Measurements from ENCODE around the gene SUN5. TPM values are rescaled to one million over a fixed set of nuclear protein-coding genes. Genes with fewer than 3 reads are reported as not detected.
"Not testable (repeated sequence)": the region's sequence is repeated elsewhere in the genome, so short reads cannot be mapped to it uniquely, and the experiment has no call there.

The SUN5 gene
- total RNA-seq, 1 experiment from 2014 or later: not detected

- DNase-seq (ENCODE audit: extremely low read depth, low read depth): no peak
Observed at GRCh38 chr20:32966881-32967781, 37.1 kb downstream of the SUN5 start.

DNA sequence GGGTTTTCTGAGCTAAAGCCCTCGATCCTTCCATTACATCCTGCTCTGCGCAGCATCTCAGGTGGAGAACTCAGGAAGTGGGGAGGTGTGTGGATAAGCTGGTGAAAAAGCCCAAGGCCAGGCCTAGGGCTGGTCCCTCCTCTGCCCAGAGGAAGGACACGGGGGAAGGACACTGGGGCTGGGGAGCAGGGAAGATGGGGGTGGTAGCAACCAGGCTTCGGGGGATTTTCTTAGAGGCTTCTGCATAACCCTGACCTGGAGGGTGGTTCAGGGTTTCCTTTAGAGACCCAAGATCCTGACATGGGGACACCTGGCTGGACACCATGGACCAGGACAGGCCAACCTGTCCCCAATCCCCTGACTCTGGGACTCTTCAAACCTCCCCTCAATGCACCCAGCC is 37.9 kb downstream of the SUN5 start:
- DNase-seq (ENCODE audit: extremely low read depth, low read depth): no peak

- no peak for DNase-seq (ENCODE audit: extremely low read depth, low read depth)
Observed at GRCh38 chr20:32965581-32966373, 38.5 kb downstream of the SUN5 start.

DNA sequence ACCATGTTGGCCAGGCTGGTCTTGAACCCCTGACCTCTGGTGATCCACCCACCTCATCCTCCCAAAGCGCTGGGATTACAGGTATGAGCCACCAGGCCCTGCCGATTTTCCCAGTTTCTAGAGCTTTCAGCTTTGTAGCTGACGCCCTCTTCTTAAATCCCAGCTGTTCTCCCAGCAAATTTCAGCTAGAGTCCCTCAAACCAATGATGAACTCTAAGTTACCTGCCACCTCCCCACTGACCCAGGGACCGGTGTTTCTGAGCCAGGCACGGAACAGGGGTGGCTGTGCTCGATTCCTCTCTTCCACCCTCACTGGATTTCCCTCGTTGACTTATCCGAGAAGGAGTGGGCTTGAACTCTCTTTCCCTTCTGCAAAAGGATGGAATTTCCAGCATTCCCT is 39.1 kb downstream of the SUN5 start:
- DNase-seq (ENCODE audit: extremely low read depth, low read depth): no peak

DNA sequence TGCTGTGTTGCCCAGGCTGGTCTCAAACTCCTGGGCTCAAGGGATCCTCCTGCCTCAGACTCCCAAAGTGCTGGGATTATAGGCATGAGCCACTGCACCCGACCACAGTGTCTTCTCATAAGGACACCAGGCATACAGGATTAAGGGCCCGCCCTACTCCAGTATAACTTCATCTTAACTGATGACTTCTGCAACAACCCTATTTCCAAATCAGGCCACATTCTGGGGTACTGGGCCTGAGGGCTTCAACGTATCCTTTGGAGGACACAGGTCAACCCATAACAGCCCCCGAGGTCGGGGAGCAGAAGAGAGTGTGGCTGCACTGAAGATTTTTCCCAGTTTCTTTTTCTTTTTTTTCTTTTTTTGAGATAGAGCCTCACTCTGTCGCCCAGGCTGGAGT is 39.7 kb downstream of the SUN5 start:
- DNase-seq (ENCODE audit: extremely low read depth, low read depth): no peak

- no peak for DNase-seq (ENCODE audit: extremely low read depth, low read depth)
Observed at GRCh38 chr20:32963176-32963575, 41.1 kb downstream of the SUN5 start.

GRCh38 chr20:32962646-32963045 is 41.6 kb downstream of the SUN5 start:
- not testable (repeated sequence) for DNase-seq (ENCODE audit: extremely low read depth, low read depth)

- no peak for DNase-seq (ENCODE audit: extremely low read depth, low read depth)
Observed at GRCh38 chr20:32962053-32962452, 42.2 kb downstream of the SUN5 start.

GRCh38 chr20:32960849-32961731 is 43.1 kb downstream of the SUN5 start:
- DNase-seq (ENCODE audit: extremely low read depth, low read depth): no peak

DNA sequence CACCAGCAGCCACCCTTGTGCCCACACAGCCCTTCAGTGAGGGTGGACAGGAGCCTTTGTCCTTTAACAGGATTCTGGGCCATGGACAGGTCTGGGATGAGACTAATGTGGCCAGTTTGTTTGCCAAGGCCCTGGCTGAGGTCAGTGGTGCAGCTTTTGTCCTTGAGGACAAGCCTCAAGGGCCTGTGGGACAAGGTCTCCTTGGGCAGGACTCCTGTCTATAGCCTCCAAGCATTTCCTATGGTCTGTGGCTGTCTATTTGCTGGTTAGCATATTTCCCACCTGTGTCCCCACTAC is 44.1 kb downstream of the SUN5 start:
- no peak for DNase-seq (ENCODE audit: extremely low read depth, low read depth)

DNA sequence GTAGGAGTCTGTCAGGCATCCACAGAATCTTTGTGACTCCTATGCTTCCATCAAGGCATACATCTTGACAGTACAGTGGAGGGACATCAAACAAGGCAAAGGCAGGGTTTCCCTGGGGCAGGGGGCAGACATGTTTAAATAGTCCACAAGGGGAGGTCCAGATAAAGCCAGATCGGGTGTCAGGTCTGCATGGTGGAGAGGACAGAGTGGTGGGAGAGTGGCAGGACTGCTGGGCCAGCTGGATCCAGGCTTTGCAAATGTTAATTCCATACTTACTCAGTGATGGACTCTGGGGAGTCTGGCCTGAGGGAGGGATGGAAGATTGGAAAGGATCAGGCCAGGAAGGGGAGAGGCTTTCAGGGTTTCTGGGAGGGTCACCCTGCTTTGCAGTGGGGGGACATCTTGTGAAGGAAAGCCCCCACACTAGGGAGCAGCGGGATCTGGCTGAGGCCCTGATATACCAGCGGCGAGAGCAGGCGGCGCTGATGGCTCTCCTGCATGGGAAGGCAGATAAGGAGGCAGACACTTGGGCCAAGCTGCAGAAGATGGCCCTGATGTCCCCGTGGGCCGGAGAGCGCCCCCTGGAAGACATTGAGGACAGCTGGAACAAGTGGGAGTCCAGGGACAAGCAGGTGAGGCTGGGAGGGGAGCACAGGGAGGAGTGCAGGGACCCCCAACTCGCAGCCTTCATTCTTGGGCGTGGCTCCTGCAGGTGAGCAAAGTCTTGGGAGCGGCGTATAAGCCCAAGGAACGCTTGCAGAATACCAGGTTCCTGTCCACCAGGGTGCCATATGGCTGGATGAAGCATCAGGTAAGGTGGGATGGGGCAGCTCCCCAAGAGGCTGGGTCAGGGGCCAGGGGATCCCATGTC is 44.6 kb downstream of the SUN5 start:
- DNase-seq (ENCODE audit: extremely low read depth, low read depth): no peak

DNA sequence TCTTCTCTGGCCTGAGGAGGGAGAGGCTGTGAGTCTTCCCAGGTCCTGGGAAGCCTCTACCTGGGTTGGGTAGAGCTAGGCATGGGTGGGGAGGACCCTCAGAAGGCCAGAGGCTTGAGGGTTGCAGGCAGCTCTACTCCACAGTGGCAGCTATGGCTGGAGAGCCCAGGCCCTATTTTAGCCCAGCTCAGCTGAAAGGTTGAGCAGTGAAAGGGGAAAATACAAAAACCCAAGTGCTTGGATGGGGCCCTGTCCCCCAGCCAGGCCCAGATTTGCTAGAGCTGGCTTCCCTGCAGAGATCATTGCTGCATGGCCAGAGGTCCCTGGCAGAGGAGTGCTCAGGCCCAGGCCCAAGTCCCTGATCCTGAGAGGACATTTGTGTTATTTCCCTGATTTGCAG is 45.7 kb downstream of the SUN5 start:
- no peak for DNase-seq (ENCODE audit: extremely low read depth, low read depth)

GRCh38 chr20:32957459-32957858 is 46.8 kb downstream of the SUN5 start:
- DNase-seq (ENCODE audit: extremely low read depth, low read depth): no peak

DNA sequence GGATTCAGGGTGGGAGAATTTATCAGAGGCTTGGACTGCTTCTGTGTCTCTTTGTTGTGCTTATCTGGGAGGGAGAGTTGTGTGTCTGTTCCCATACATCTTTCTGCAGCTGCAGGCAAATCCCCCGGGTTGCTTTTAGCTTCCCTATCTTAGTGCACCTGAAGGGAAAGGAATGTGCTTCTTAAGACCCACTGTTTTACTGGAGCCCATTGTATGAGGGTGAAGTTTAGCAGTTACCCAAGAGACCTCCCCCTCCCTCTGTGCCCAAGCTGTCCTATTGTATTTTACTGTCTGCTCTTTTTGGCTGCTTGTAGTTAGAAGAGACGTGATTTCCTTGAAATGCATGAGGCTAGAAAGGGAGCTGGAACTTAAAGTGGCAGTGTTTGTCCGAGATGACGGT is 53.7 kb downstream of the SUN5 start:
- DNase-seq (ENCODE audit: extremely low read depth, low read depth): not testable (repeated sequence)

DNA sequence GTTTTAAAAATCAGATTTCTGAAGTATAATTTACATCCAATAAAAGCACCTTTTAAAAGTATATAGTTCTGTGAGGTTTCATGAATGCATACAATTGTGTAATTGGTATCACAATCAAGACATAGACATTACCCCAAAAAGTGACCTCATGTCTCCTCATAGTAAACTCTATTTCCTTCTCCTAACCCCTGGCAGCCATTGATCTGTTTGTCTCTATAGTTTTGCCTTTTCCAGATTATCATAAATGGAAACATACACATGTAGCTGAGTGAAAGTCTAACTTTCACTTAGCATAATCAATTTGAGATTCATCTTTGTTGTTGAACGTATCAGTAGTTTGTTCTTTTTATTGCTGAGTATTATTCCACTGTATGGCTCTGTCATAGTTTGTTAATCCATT is 57.6 kb downstream of the SUN5 start:
- DNase-seq (ENCODE audit: extremely low read depth, low read depth): no peak

DNA sequence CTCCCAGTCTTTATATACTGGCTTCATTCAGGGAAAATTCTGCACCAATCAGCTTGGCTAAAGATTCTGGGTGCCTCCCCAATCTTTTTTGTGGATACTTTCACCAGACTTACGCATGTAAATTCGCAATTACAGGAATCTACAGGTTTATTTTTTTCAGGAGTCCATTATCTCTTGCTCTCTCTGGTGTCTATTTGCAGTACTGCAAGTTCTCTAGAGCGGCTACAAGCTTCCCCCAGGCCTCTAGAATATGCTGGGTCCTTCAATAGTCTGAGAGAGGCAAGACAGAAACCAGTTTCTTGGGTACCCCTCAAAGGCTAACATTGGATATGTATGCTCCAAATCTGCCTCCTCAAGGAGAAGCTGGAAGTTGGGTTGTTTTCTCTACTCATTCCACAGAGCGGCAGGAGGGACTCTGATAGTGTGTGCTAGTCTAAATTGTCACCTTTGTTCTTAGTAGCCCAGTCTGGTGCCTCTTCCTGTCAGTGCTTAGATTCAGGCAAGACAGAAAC is 58.5 kb downstream of the SUN5 start:
- DNase-seq (ENCODE audit: extremely low read depth, low read depth): peak; percentile 5

DNA sequence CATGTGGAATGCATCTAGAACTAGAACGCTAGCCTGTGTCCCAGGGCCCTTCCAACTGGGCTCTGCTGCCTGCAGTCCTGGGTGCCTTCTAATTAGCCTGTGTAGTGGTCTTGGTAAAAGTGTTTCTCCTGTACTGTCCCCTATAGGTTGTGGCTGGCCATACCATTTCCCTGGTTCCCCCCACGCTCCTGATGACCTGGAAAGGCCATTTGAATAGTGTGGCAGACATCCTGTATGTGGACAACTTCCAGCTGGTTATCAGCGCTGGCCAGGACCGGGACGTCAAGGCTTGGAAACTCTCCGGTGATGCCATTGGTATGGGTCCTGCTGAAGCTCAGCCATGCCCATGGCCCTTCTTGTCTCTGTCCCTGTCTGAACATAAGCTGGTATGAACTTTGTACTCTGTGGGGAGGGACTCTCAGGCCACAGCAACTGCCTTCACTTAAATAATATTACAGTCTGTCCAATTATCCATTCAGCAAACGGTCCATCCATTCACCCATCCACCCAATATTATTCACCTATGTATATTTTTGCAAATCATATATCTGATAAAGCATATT is 60.7 kb downstream of the SUN5 start:
- no peak for DNase-seq (ENCODE audit: extremely low read depth, low read depth)

DNA sequence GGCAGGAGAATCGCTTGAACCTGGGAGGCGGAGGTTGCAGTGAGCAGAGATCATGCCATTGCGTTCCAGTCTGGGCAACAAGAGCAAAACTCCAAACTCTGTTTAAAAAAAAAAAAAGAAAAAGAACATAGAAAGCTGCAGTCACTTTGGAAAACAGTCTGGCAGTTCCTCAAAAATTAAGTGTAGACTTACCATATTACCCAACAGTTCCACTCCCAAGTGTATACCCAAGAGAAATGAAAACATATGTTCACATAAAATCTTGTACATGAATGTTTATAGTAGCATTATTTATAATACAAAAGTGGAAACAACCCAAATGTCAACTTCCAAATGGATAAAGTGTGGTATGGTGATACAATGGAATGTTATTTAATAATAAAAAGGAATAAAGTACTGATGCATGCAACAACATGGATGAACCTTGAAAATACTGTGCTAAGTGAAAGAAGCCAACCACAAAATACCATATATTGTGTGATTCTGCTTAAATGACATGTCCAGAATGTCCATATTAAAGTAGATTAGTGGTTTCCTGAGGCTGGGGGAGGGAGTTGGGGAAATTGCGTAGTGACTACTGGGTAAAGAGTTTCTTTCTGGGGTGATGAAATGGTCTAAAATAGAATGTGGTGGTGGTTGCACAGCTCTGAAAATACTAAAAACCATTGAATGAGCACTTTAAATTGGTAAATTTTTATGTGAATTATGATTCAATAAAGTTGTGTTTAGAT is 62.9 kb downstream of the SUN5 start:
- no peak for DNase-seq (ENCODE audit: extremely low read depth, low read depth)

DNA sequence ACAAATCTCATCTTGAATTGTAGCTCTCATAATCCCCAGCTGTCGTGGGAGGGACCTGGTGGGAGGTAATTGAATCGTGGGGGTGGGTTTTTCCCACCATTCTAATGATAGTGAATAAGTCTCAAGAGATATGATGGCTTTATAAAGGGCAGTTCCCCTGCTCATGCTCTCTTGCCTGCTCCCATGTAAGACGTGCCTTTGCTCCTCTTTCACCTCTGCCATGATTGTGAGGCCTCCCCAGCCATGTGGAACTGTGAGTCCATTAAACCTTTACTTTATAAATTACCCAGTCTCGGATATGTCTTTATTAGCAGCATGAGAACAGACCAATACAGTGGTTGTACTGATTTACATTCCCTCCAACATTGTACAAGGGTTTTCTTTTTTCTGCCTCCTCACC is 69.7 kb downstream of the SUN5 start:
- DNase-seq (ENCODE audit: extremely low read depth, low read depth): no peak
